HEK293 (cell line): ENCODE measurements around the gene SAE1.

Experiments used
- GFI1B ChIP-seq: fragments of 450-650 bp; formaldehyde crosslinking; IDR thresholded peaks from 2 replicates; pipeline ENCODE4 v1.5.1; 2016; ENCODE audit warnings: missing biosample characterization, missing genetic modification characterization
- GLI2 ChIP-seq: fragments of 450-650 bp; formaldehyde crosslinking; IDR thresholded peaks from 2 replicates; pipeline ENCODE4; 2017; ENCODE audit warnings: missing biosample characterization, missing genetic modification characterization, low read depth, borderline replicate concordance
- HIC1 ChIP-seq: fragments of 450-650 bp; formaldehyde crosslinking; IDR thresholded peaks from 2 replicates; pipeline ENCODE4 v1.5.1; 2016; ENCODE audit warnings: missing biosample characterization, missing genetic modification characterization
- KLF1 ChIP-seq: fragments of 450-650 bp; formaldehyde crosslinking; IDR thresholded peaks from 2 replicates; pipeline ENCODE4 v1.5.1; 2016; ENCODE audit warnings: missing biosample characterization, missing genetic modification characterization
- PBX3 ChIP-seq: sonication (generic); formaldehyde crosslinking; IDR thresholded peaks from 2 replicates; pipeline ENCODE4 v1.8.1; 2022; ENCODE audit warnings: mild to moderate bottlenecking, moderate library complexity, missing genetic modification reagents
- PRDM1 ChIP-seq: fragments of 450-650 bp; formaldehyde crosslinking; IDR thresholded peaks from 2 replicates; pipeline ENCODE4; 2016; ENCODE audit warnings: missing biosample characterization, missing genetic modification characterization
- PRDM6 ChIP-seq: fragments of 450-650 bp; formaldehyde crosslinking; IDR thresholded peaks from 2 replicates; pipeline ENCODE4 v1.5.1; 2017; ENCODE audit warnings: missing biosample characterization, missing genetic modification characterization
- SP3 ChIP-seq: fragments of 450-650 bp; formaldehyde crosslinking; IDR thresholded peaks from 2 replicates; pipeline ENCODE4 v1.5.1; 2016; ENCODE audit warnings: missing biosample characterization, missing genetic modification characterization
- ZEB2 ChIP-seq: fragments of 450-650 bp; formaldehyde crosslinking; IDR thresholded peaks from 2 replicates; pipeline ENCODE4 v1.5.1; 2016; ENCODE audit warnings: missing biosample characterization, missing genetic modification characterization
- ZNF169 ChIP-seq: fragments of 450-650 bp; formaldehyde crosslinking; IDR thresholded peaks from 2 replicates; pipeline ENCODE4 v1.5.1; 2016; ENCODE audit warnings: missing biosample characterization, missing genetic modification characterization
- ZNF184 ChIP-seq: fragments of 450-650 bp; IDR thresholded peaks from 2 replicates; pipeline ENCODE4 v1.5.1; 2018; ENCODE audit warnings: missing biosample characterization, mild to moderate bottlenecking, missing genetic modification characterization
- ZNF266 ChIP-seq: fragments of 450-650 bp; formaldehyde crosslinking; IDR thresholded peaks from 2 replicates; pipeline ENCODE4 v1.5.1; 2016; ENCODE audit warnings: missing biosample characterization, missing genetic modification characterization, low read depth
- ZNF416 ChIP-seq: fragments of 450-650 bp; formaldehyde crosslinking; IDR thresholded peaks from 2 replicates; pipeline ENCODE4 v1.5.1; 2016; ENCODE audit warnings: missing biosample characterization, missing genetic modification characterization
- ZNF449 ChIP-seq: fragments of 450-650 bp; formaldehyde crosslinking; IDR thresholded peaks from 2 replicates; pipeline ENCODE4 v1.5.1; 2017; ENCODE audit warnings: missing biosample characterization, mild to moderate bottlenecking, missing genetic modification characterization, moderate library complexity
- ZNF513 ChIP-seq: fragments of 450-650 bp; IDR thresholded peaks from 2 replicates; pipeline ENCODE4 v1.5.1; 2018; ENCODE audit warnings: missing biosample characterization, missing genetic modification characterization
- ZNF518A ChIP-seq: fragments of 450-650 bp; formaldehyde crosslinking; conservative IDR thresholded peaks from 2 replicates; pipeline ENCODE4 v1.5.1; 2016; ENCODE audit warnings: low read depth, missing biosample characterization, missing genetic modification characterization
- ZNF558 ChIP-seq: fragments of 450-650 bp; formaldehyde crosslinking; IDR thresholded peaks from 2 replicates; pipeline ENCODE4 v1.5.1; 2016; ENCODE audit warnings: missing biosample characterization, missing genetic modification characterization
- ZNF571 ChIP-seq: fragments of 450-650 bp; formaldehyde crosslinking; IDR thresholded peaks from 2 replicates; pipeline ENCODE4 v1.5.0; 2017; ENCODE audit warnings: missing biosample characterization, missing genetic modification characterization
- ZNF670 ChIP-seq: fragments of 450-650 bp; formaldehyde crosslinking; IDR thresholded peaks from 2 replicates; pipeline ENCODE4 v1.5.1; 2016; ENCODE audit warnings: missing biosample characterization, missing genetic modification characterization, low read depth
- ZNF747 ChIP-seq: fragments of 450-650 bp; formaldehyde crosslinking; IDR thresholded peaks from 2 replicates; pipeline ENCODE4 v1.5.1; 2016; ENCODE audit warnings: missing biosample characterization, missing genetic modification characterization
- ZNF791 ChIP-seq: fragments of 450-650 bp; formaldehyde crosslinking; IDR thresholded peaks from 2 replicates; pipeline ENCODE4 v1.5.1; 2016; ENCODE audit warnings: missing biosample characterization, missing genetic modification characterization
- ZXDB ChIP-seq: fragments of 450-650 bp; formaldehyde crosslinking; IDR thresholded peaks from 2 replicates; pipeline ENCODE4 v1.5.1; 2016; ENCODE audit warnings: missing biosample characterization, missing genetic modification characterization
- TF ChIP-seq, protein P1 (sequence below): fragments of 450-650 bp; IDR thresholded peaks from 2 replicates; pipeline ENCODE4 v1.5.1; 2018; ENCODE audit warnings: missing biosample characterization, mild to moderate bottlenecking, missing genetic modification characterization

SAE1 gene

GRCh38 chr19:47243776-47244547, 113.3 kb downstream of the SAE1 start (continued):
- TF ChIP-seq PRDM1 (tag by site-specific recombination) (peak; percentile 88), PBX3 (CRISPR knock-in tag) (no peak), ZNF571 (tag by site-specific recombination) (no peak), ZNF169 (tag by site-specific recombination) (peak; percentile 86), ZEB2 (tag by site-specific recombination) (peak; percentile 100), ZNF266 (tag by site-specific recombination) (no peak), KLF1 (tag by site-specific recombination) (peak; percentile 85), ZNF791 (peak; percentile 45; the same call in 1 of the 2 replicates), ZNF184 (tag by site-specific recombination) (no peak), ZNF670 (no peak), ZXDB (tag by site-specific recombination) (peak; percentile 100), ZNF513 (peak; percentile 64), ZNF518A (tag by site-specific recombination) (0 out of 2 replicates have a peak, but pooled peaks have one; percentile 44), PRDM6 (tag by site-specific recombination) (no peak), SP3 (peak; percentile 79), GLI2 (tag by site-specific recombination) (no peak), ZNF449 (tag by site-specific recombination) (peak; percentile 86), ZNF416 (no peak), GFI1B (peak; percentile 45; the same call in 1 of the 2 replicates), HIC1 (tag by site-specific recombination) (peak; percentile 86; the same call in 1 of the 2 replicates), ZNF558 (tag by site-specific recombination) (no peak), ZNF747 (tag by site-specific recombination) (no peak)
- TF ChIP-seq, protein P1, sequence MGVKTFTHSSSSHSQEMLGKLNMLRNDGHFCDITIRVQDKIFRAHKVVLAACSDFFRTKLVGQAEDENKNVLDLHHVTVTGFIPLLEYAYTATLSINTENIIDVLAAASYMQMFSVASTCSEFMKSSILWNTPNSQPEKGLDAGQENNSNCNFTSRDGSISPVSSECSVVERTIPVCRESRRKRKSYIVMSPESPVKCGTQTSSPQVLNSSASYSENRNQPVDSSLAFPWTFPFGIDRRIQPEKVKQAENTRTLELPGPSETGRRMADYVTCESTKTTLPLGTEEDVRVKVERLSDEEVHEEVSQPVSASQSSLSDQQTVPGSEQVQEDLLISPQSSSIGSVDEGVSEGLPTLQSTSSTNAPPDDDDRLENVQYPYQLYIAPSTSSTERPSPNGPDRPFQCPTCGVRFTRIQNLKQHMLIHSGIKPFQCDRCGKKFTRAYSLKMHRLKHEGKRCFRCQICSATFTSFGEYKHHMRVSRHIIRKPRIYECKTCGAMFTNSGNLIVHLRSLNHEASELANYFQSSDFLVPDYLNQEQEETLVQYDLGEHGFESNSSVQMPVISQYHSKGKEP (tag by site-specific recombination) = peak; percentile 65; the same call in 1 of the 2 replicates
